ENCODE measurements around the gene EID3.

EID3 gene

GRCh38 chr12:104290320-104290719 lies 13.2 kb upstream of the EID3 start:
- Histone ChIP-seq H4K8ac (ENCODE audit: low read depth, low read length) (no peak overlapping the region), H2AFZ (ENCODE audit: low read length) (no peak overlapping the region), H3K4me1 (ENCODE audit: control insufficient read depth in 2 of 2, insufficient read depth in 1 of 2, low read depth in 1 of 2, low read length in 2 of 2) (peaks cover 10 to 11% of the 10 kb centered on the region in 2 donors), H3K36me3 (replicated peaks in 1 of 2; ENCODE audit: control insufficient read depth in 2 of 2, insufficient read depth in 2 of 2, low read length in 2 of 2) (peaks cover 7 to 51% of the 10 kb centered on the region in 2 donors), H3K14ac (ENCODE audit: low read length) (no peak overlapping the region), H3K18ac (ENCODE audit: low read length) (no peak overlapping the region), H4K91ac (ENCODE audit: low read depth, low read length, poor library complexity) (no peak overlapping the region), H3K4ac (ENCODE audit: low read length) (no peak overlapping the region), H3K4me2 (ENCODE audit: insufficient read depth, low read length, poor library complexity, severe bottlenecking) (no peak overlapping the region), H2BK12ac (ENCODE audit: low read length) (no peak overlapping the region), H3K79me1 (ENCODE audit: low read depth, low read length) (peaks cover 3% of the 10 kb centered on the region), H3K9me3 (replicated peaks in 1 of 2; ENCODE audit: control insufficient read depth in 2 of 2, insufficient read depth in 1 of 2, low read depth in 1 of 2, low read length in 2 of 2) (no peaks in the 10 kb centered on the region), H2BK15ac (ENCODE audit: low read length) (no peak overlapping the region), H3K9ac (ENCODE audit: low read depth, low read length, poor library complexity) (no peak overlapping the region), H3K4me3 (ENCODE audit: low read length in 2 of 2) (no peak overlapping the region), H2AK5ac (ENCODE audit: low read depth, low read length) (no peak overlapping the region), H3K27ac (replicated peaks; ENCODE audit: low read length) (no peak overlapping the region), H3K27me3 (ENCODE audit: control insufficient read depth in 3 of 3, insufficient read depth in 3 of 3, low read depth in 1 of 3, low read length in 3 of 3) (no peaks in the 10 kb centered on the region), H2BK5ac (ENCODE audit: low read length) (no peak overlapping the region), H3K23ac (ENCODE audit: low read depth, low read length, poor library complexity) (no peak overlapping the region), H2BK120ac (ENCODE audit: low read depth, low read length) (no peak overlapping the region)
- no peak for DNase-seq (ENCODE audit: low spot score)
- WGBS, 2 donors (ENCODE audit: extremely low coverage in 2 of 2, insufficient read length in 2 of 2, insufficient replicate concordance in 1 of 2): no CpG with 5 or more reads among the region's 8 CpGs

GRCh38 chr12:104290855-104291254 lies 12.7 kb upstream of the EID3 start:
- no peak overlapping the region for H4K8ac ChIP-seq (ENCODE audit: low read depth, low read length)
- no peak overlapping the region for H2AK5ac ChIP-seq (ENCODE audit: low read depth, low read length)
- no peak for DNase-seq (ENCODE audit: low spot score)
- no peak overlapping the region for H4K91ac ChIP-seq (ENCODE audit: low read depth, low read length, poor library complexity)
- no peak overlapping the region for H3K23ac ChIP-seq (ENCODE audit: low read depth, low read length, poor library complexity)
- H3K4me2 ChIP-seq (ENCODE audit: insufficient read depth, low read length, poor library complexity, severe bottlenecking): no peak overlapping the region
- H3K79me1 ChIP-seq (ENCODE audit: low read depth, low read length): peaks cover 3% of the 10 kb centered on the region
- no peak overlapping the region for H3K4me3 ChIP-seq (ENCODE audit: low read length in 2 of 2)
- no peak overlapping the region for H3K4ac ChIP-seq (ENCODE audit: low read length)
- no peaks in the 10 kb centered on the region for H3K27me3 ChIP-seq (ENCODE audit: control insufficient read depth in 3 of 3, insufficient read depth in 3 of 3, low read depth in 1 of 3, low read length in 3 of 3)
- no peak overlapping the region for H3K27ac ChIP-seq (replicated peaks; ENCODE audit: low read length)
- no peak overlapping the region for H2BK120ac ChIP-seq (ENCODE audit: low read depth, low read length)
- no peak overlapping the region for H3K9ac ChIP-seq (ENCODE audit: low read depth, low read length, poor library complexity)
- no peaks in the 10 kb centered on the region for H3K9me3 ChIP-seq (replicated peaks in 1 of 2; ENCODE audit: control insufficient read depth in 2 of 2, insufficient read depth in 1 of 2, low read depth in 1 of 2, low read length in 2 of 2)
- peaks cover 8 to 9% of the 10 kb centered on the region in 2 donors for H3K4me1 ChIP-seq (ENCODE audit: control insufficient read depth in 2 of 2, insufficient read depth in 1 of 2, low read depth in 1 of 2, low read length in 2 of 2)
- WGBS, 2 donors (ENCODE audit: extremely low coverage in 2 of 2, insufficient read length in 2 of 2, insufficient replicate concordance in 1 of 2): no CpG with 5 or more reads among the region's 5 CpGs
- no peak overlapping the region for H3K14ac ChIP-seq (ENCODE audit: low read length)
- no peak overlapping the region for H2BK5ac ChIP-seq (ENCODE audit: low read length)
- H2BK15ac ChIP-seq (ENCODE audit: low read length): no peak overlapping the region
- no peak overlapping the region for H2AFZ ChIP-seq (ENCODE audit: low read length)
- peaks cover 8 to 57% of the 10 kb centered on the region in 2 donors for H3K36me3 ChIP-seq (replicated peaks in 1 of 2; ENCODE audit: control insufficient read depth in 2 of 2, insufficient read depth in 2 of 2, low read length in 2 of 2)
- H3K18ac ChIP-seq (ENCODE audit: low read length): no peak overlapping the region
- no peak overlapping the region for H2BK12ac ChIP-seq (ENCODE audit: low read length)

GRCh38 chr12:104291867-104292524 lies 11.5 kb upstream of the EID3 start:
- no peak for DNase-seq (ENCODE audit: low spot score)
- Histone ChIP-seq H3K18ac (ENCODE audit: low read length) (no peak overlapping the region), H4K91ac (ENCODE audit: low read depth, low read length, poor library complexity) (no peak overlapping the region), H2AFZ (ENCODE audit: low read length) (no peak overlapping the region), H2AK5ac (ENCODE audit: low read depth, low read length) (no peak overlapping the region), H3K4ac (ENCODE audit: low read length) (no peak overlapping the region), H2BK120ac (ENCODE audit: low read depth, low read length) (no peak overlapping the region), H3K36me3 (replicated peaks in 1 of 2; ENCODE audit: control insufficient read depth in 2 of 2, insufficient read depth in 2 of 2, low read length in 2 of 2) (peaks cover 10 to 67% of the 10 kb centered on the region in 2 donors), H4K8ac (ENCODE audit: low read depth, low read length) (no peak overlapping the region), H2BK5ac (ENCODE audit: low read length) (no peak overlapping the region), H3K9me3 (replicated peaks in 1 of 2; ENCODE audit: control insufficient read depth in 2 of 2, insufficient read depth in 1 of 2, low read depth in 1 of 2, low read length in 2 of 2) (no peaks in the 10 kb centered on the region), H2BK15ac (ENCODE audit: low read length) (no peak overlapping the region), H3K4me3 (ENCODE audit: low read length in 2 of 2) (no peak overlapping the region), H2BK12ac (ENCODE audit: low read length) (no peak overlapping the region), H3K4me1 (ENCODE audit: control insufficient read depth in 2 of 2, insufficient read depth in 1 of 2, low read depth in 1 of 2, low read length in 2 of 2) (peaks cover 2 to 3% of the 10 kb centered on the region in 2 donors), H3K14ac (ENCODE audit: low read length) (no peak overlapping the region), H3K9ac (ENCODE audit: low read depth, low read length, poor library complexity) (no peak overlapping the region), H3K23ac (ENCODE audit: low read depth, low read length, poor library complexity) (no peak overlapping the region), H3K79me1 (ENCODE audit: low read depth, low read length) (peaks cover 3% of the 10 kb centered on the region), H3K4me2 (ENCODE audit: insufficient read depth, low read length, poor library complexity, severe bottlenecking) (no peak overlapping the region), H3K27me3 (ENCODE audit: control insufficient read depth in 3 of 3, insufficient read depth in 3 of 3, low read depth in 1 of 3, low read length in 3 of 3) (no peaks in the 10 kb centered on the region), H3K27ac (replicated peaks; ENCODE audit: low read length) (no peak overlapping the region)
- WGBS, 2 donors (ENCODE audit: extremely low coverage in 2 of 2, insufficient read length in 2 of 2, insufficient replicate concordance in 1 of 2): no CpG with 5 or more reads among the region's 5 CpGs

- Histone ChIP-seq H2AK5ac (ENCODE audit: low read depth, low read length) (no peak overlapping the region), H3K14ac (ENCODE audit: low read length) (no peak overlapping the region), H2BK12ac (ENCODE audit: low read length) (no peak overlapping the region), H3K4me3 (ENCODE audit: low read length in 2 of 2) (no peak overlapping the region), H3K9me3 (replicated peaks in 1 of 2; ENCODE audit: control insufficient read depth in 2 of 2, insufficient read depth in 1 of 2, low read depth in 1 of 2, low read length in 2 of 2) (no peaks in the 10 kb centered on the region), H3K36me3 (replicated peaks in 1 of 2; ENCODE audit: control insufficient read depth in 2 of 2, insufficient read depth in 2 of 2, low read length in 2 of 2) (peaks cover 10 to 76% of the 10 kb centered on the region in 2 donors), H3K4me2 (ENCODE audit: insufficient read depth, low read length, poor library complexity, severe bottlenecking) (no peak overlapping the region), H3K18ac (ENCODE audit: low read length) (no peak overlapping the region), H3K27me3 (ENCODE audit: control insufficient read depth in 3 of 3, insufficient read depth in 3 of 3, low read depth in 1 of 3, low read length in 3 of 3) (no peaks in the 10 kb centered on the region), H2BK120ac (ENCODE audit: low read depth, low read length) (no peak overlapping the region), H3K79me1 (ENCODE audit: low read depth, low read length) (peaks cover 4% of the 10 kb centered on the region), H4K91ac (ENCODE audit: low read depth, low read length, poor library complexity) (no peak overlapping the region), H2BK15ac (ENCODE audit: low read length) (no peak overlapping the region), H3K4ac (ENCODE audit: low read length) (no peak overlapping the region), H2BK5ac (ENCODE audit: low read length) (no peak overlapping the region), H3K4me1 (ENCODE audit: control insufficient read depth in 2 of 2, insufficient read depth in 1 of 2, low read depth in 1 of 2, low read length in 2 of 2) (peaks cover 2 to 3% of the 10 kb centered on the region in 2 donors), H3K9ac (ENCODE audit: low read depth, low read length, poor library complexity) (no peak overlapping the region), H3K27ac (replicated peaks; ENCODE audit: low read length) (no peak overlapping the region), H3K23ac (ENCODE audit: low read depth, low read length, poor library complexity) (no peak overlapping the region), H2AFZ (ENCODE audit: low read length) (no peak overlapping the region), H4K8ac (ENCODE audit: low read depth, low read length) (no peak overlapping the region)
- WGBS, 2 donors (ENCODE audit: extremely low coverage in 2 of 2, insufficient read length in 2 of 2, insufficient replicate concordance in 1 of 2): no CpG with 5 or more reads among the region's 12 CpGs
- no peak for DNase-seq (ENCODE audit: low spot score)
Observed at GRCh38 chr12:104292872-104293794, 10.4 kb upstream of the EID3 start.
